Smooth muscle cell (in vitro differentiated cells): ENCODE data around the gene EPHB6. TPM values are rescaled to one million over a fixed set of nuclear protein-coding genes. Genes with fewer than 3 reads are reported as not detected.

Experiments
- DNase-seq: peaks from one replicate; lab custom pipeline; 2025; ENCODE audit not compliant: unreplicated experiment; lab: John Stamatoyannopoulos, UW
- H2AFZ ChIP-seq: fragments of 200-600 bp; sonication (generic); 2 replicates; pipeline ENCODE4 v1.6.0; 2016; ENCODE audit warnings: antibody characterized with exemption, low read depth, mild to moderate bottlenecking
- H3F3A ChIP-seq: fragments of 200-600 bp; sonication (generic); 2 replicates; pipeline ENCODE4 v1.6.0; 2017; ENCODE audit warnings: antibody characterized with exemption, low read depth
- H3K27ac ChIP-seq: fragments of 200-600 bp; sonication (generic); 2 replicates; pipeline ENCODE4 v1.5.1; 2016; ENCODE audit warnings: low read depth, mild to moderate bottlenecking
- H3K27me3 ChIP-seq: fragments of 200-600 bp; sonication (generic); 2 replicates; pipeline ENCODE4 v1.6.1; 2016; ENCODE audit warnings: low read depth, mild to moderate bottlenecking
- H3K36me3 ChIP-seq: fragments of 200-600 bp; sonication (generic); 2 replicates; pipeline ENCODE4 v1.5.1; 2016; ENCODE audit warnings: low read depth
- H3K4me1 ChIP-seq: fragments of 200-600 bp; sonication (generic); 2 replicates; pipeline ENCODE4 v1.5.1; 2016; ENCODE audit warnings: low read depth
- H3K4me2 ChIP-seq: fragments of 200-600 bp; sonication (generic); 2 replicates; pipeline ENCODE4 v1.6.0; 2016; ENCODE audit warnings: mild to moderate bottlenecking
- H3K4me3 ChIP-seq: fragments of 200-600 bp; sonication (generic); 2 replicates; pipeline ENCODE4 v1.5.1; 2016; ENCODE audit warnings: mild to moderate bottlenecking
- H3K79me2 ChIP-seq: fragments of 200-600 bp; sonication (generic); 2 replicates; pipeline ENCODE4 v1.6.0; 2016; ENCODE audit warnings: low read depth, mild to moderate bottlenecking
- H3K9ac ChIP-seq: fragments of 200-600 bp; sonication (generic); 2 replicates; pipeline ENCODE4 v1.6.0; 2016; ENCODE audit warnings: low read depth
- H3K9me3 ChIP-seq: fragments of 200-600 bp; sonication (generic); replicated peaks from 2 replicates; pipeline ENCODE4 v1.5.1; 2016; ENCODE audit warnings: low read depth
- H4K20me1 ChIP-seq: fragments of 200-600 bp; sonication (generic); 2 replicates; pipeline ENCODE4 v1.6.0; 2016; ENCODE audit warnings: low read depth
- WGBS: methylation state at CpG from one replicate; pipeline ENCODE4 v1.1.7; 2016; ENCODE audit warnings: low lambda C conversion rate; 5-methylcytosine and 5-hydroxymethylcytosine counted together
- polyA plus RNA-seq: library from polyadenylated mRNA; unstranded; fragments of >200 nt; fragmentation: Nextera tagmentation; extraction: Ambion mirVana; gene quantifications from 2 replicates; pipeline ENCODE4 v1.2.1, GENCODE V29; 2016
- total RNA-seq: library from RNA; depleted of rRNA; stranded (reverse); fragments of >200 nt; gene quantifications from 2 replicates; pipeline ENCODE4 v1.2.3, GENCODE V29; 2014
- TF ChIP-seq, protein P1 (sequence below): fragments of 200-600 bp; sonication (generic); IDR thresholded peaks from 2 replicates; pipeline ENCODE4 v1.5.1; 2017; ENCODE audit warnings: borderline replicate concordance, mild to moderate bottlenecking, antibody characterized with exemption; ENCODE audit not compliant: insufficient read depth, poor library complexity, severe bottlenecking

EPHB6 gene
- total and polyA plus RNA-seq, 2 experiments from 2014 or later, result 4.8 to 12.6 TPM

DNA sequence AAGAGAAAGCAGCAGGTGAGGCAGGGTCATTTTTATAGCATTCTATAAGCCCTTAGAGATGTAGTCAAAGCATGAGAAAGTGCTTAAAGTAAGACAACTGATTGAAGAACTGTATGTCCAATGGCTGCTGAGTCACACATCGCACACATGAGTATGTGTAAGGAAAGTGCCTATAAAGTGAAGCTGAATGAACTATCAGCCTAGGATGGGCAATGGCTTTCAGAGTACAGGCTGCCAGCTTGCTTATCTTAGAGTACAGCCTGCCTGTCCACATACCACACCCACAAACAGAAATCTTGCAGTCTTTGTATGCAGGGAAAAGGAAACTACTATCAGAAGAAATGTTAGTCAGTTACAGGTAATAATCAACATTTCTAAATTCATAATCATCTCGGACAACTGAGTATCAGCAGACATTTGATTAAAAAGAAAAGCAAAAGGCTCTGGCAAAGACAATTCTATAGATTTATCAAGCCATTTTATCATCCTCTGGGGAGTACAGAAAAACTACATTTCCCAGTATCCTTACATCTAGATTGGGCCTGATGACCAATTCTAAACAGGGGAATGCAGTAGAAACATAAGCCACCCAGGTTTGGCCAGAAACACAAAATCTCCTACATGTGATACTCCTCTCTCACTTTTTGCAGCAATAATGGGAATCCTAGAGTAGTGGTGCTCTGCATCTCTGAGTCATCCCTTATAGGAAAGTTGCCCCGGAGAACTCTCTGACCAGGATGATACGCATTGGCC is 16.2 kb upstream of the EPHB6 start:
- Histone ChIP-seq H3F3A (no peaks in the 10 kb centered on the region), H2AFZ (no peak overlapping the region), H3K27ac (no peak overlapping the region), H3K4me3 (no peak overlapping the region), H3K36me3 (no peaks in the 10 kb centered on the region), H3K9ac (no peak overlapping the region), H4K20me1 (no peaks in the 10 kb centered on the region), H3K4me1 (no peaks in the 10 kb centered on the region), H3K79me2 (no peaks in the 10 kb centered on the region), H3K27me3 (no peaks in the 10 kb centered on the region), H3K9me3 (no peaks in the 10 kb centered on the region), H3K4me2 (no peak overlapping the region)
- WGBS, result 58% methylated on average over 4 of the region's 4 CpGs
- TF ChIP-seq, protein P1, sequence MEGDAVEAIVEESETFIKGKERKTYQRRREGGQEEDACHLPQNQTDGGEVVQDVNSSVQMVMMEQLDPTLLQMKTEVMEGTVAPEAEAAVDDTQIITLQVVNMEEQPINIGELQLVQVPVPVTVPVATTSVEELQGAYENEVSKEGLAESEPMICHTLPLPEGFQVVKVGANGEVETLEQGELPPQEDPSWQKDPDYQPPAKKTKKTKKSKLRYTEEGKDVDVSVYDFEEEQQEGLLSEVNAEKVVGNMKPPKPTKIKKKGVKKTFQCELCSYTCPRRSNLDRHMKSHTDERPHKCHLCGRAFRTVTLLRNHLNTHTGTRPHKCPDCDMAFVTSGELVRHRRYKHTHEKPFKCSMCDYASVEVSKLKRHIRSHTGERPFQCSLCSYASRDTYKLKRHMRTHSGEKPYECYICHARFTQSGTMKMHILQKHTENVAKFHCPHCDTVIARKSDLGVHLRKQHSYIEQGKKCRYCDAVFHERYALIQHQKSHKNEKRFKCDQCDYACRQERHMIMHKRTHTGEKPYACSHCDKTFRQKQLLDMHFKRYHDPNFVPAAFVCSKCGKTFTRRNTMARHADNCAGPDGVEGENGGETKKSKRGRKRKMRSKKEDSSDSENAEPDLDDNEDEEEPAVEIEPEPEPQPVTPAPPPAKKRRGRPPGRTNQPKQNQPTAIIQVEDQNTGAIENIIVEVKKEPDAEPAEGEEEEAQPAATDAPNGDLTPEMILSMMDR, result no peak
- no peak for DNase-seq

DNA sequence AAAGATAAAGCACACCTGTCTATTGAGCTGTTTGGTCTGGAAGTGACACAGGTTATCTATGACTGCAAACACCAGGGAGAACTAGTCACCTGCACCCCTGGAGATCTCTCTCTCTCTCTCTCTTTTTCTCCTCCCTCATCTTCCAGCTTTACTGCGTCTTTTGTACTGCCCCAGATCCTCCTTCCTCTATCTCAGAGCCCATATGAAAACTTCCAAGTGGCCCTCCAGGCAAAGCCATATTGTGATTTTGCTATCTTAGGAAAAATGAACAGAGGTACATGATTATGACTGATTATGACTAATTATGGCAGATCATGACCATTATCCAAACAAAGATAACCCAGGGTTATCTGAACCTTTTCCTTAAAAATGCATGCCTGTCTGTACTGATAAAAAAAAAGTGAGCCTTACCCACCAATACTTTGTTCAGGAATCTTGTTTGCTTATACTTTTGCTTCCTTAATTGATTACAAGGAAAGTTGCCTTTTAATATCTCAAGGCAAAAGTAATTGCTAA is 12.6 kb upstream of the EPHB6 start:
- H3K4me3 ChIP-seq, result no peak overlapping the region
- TF ChIP-seq, protein P1, result no peak
- no peaks in the 10 kb centered on the region for H3K36me3 ChIP-seq
- H4K20me1 ChIP-seq, result no peaks in the 10 kb centered on the region
- no peak for DNase-seq
- H3K9ac ChIP-seq, result no peak overlapping the region
- H3K9me3 ChIP-seq, result no peaks in the 10 kb centered on the region
- no peaks in the 10 kb centered on the region for H3K79me2 ChIP-seq
- H3K27me3 ChIP-seq, result no peaks in the 10 kb centered on the region
- no peaks in the 10 kb centered on the region for H3F3A ChIP-seq
- no peaks in the 10 kb centered on the region for H3K4me1 ChIP-seq
- H3K4me2 ChIP-seq, result no peak overlapping the region
- no peak overlapping the region for H2AFZ ChIP-seq
- no peak overlapping the region for H3K27ac ChIP-seq
- 86% methylated on average over 1 of the region's 1 CpG for WGBS

DNA sequence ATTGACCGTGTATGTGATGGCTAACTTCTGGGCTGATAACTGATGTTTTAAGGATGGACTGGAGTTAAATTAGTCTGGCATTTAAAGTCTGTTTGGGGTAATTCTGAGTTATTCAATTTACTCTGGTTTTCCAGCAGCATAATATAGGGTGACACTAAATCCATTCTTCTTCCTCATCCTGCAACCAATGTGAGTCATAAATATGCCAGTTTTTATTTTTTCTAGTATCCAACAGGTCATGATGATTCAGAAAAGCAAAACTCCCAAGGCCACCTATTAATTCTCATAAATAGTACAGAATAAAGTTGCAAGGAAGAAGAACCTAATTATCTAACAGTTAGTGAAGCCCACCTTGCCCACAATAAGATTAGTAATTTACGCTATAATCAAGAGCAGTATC is 7.5 kb upstream of the EPHB6 start:
- Histone ChIP-seq H3K27ac (no peak overlapping the region), H3F3A (no peaks in the 10 kb centered on the region), H3K4me2 (no peak overlapping the region), H3K4me1 (no peaks in the 10 kb centered on the region), H3K79me2 (no peaks in the 10 kb centered on the region), H3K4me3 (no peak overlapping the region), H3K27me3 (no peaks in the 10 kb centered on the region), H3K9ac (no peak overlapping the region), H2AFZ (no peak overlapping the region), H3K36me3 (no peaks in the 10 kb centered on the region), H3K9me3 (no peaks in the 10 kb centered on the region), H4K20me1 (no peaks in the 10 kb centered on the region)
- WGBS, result 96% methylated on average over 2 of the region's 2 CpGs
- TF ChIP-seq, protein P1, result no peak
- DNase-seq, result no peak

DNA sequence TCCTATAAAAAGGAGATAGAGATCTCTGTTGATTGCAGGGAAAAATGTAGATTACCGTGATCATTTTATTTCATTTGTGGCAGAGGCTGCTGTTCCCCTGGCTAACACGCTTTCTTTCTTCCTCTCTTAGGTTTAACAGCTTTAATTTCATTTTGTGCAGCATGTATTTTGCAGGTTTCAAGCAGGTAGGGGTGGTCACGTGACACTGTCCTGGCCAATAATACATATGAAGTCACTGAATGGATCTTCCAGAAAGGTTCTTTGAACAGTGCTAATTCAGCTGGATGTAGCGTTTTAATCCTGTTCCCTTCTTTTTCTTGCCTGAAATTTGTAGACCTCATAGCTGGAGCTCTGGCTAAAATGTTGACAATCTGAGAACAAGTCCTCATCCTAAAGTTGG is 3.6 kb upstream of the EPHB6 start:
- no peaks in the 10 kb centered on the region for H3K36me3 ChIP-seq
- H3K4me1 ChIP-seq, result peaks cover 4% of the 10 kb centered on the region
- DNase-seq, result no peak
- no peaks in the 10 kb centered on the region for H4K20me1 ChIP-seq
- no peaks in the 10 kb centered on the region for H3F3A ChIP-seq
- H3K9ac ChIP-seq, result no peak overlapping the region
- no peak overlapping the region for H3K4me2 ChIP-seq
- no peak overlapping the region for H2AFZ ChIP-seq
- H3K27ac ChIP-seq, result no peak overlapping the region
- no peak overlapping the region for H3K4me3 ChIP-seq
- no peaks in the 10 kb centered on the region for H3K27me3 ChIP-seq
- H3K79me2 ChIP-seq, result no peaks in the 10 kb centered on the region
- H3K9me3 ChIP-seq, result no peaks in the 10 kb centered on the region
- TF ChIP-seq, protein P1, result no peak
- WGBS, result 95% methylated on average over 4 of the region's 4 CpGs
